ENCODE results near the gene GJD2. TPM values are rescaled to one million over a fixed set of nuclear protein-coding genes. Genes with fewer than 3 reads are reported as not detected.

Gene GJD2
- total and polyA plus RNA-seq, 4 donors = 1.8 to 16.6 (median 8.1) TPM

DNA sequence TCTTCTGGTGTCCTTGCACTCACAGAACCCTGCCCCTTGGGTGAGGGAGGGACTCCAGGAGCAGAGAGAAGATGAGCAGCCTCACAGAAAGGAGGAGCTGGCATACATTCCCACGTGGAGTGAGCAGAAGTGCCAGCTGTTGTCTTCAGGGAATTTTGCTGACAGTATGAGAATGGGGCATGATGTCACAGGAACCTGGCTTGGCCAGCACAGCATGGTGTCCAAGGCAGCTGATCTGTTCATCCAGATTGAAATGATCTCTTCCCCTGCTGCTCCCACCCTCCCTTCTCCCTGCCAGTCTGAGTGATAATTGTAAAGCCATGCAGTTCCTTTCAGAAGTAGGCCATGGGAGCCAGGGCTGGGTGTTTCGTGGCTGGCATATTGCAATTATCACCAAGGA is 53.3 kb downstream of the GJD2 start:
- H3K4me1 ChIP-seq (ENCODE audit: control insufficient read depth, insufficient read depth, low read length) = no peaks in the 10 kb centered on the region
- 21% methylated on average over 2 of the region's 2 CpGs for WGBS (ENCODE audit: insufficient coverage)
- no peak overlapping the region for H3K27ac ChIP-seq (ENCODE audit: low read depth, low read length)
- no peaks in the 10 kb centered on the region for H3K27me3 ChIP-seq (ENCODE audit: control insufficient read depth, insufficient read depth, low read length)
- no peaks in the 10 kb centered on the region for H3K9me3 ChIP-seq (ENCODE audit: control insufficient read depth, insufficient read depth, low read length)
- no peaks in the 10 kb centered on the region for H3K36me3 ChIP-seq (ENCODE audit: control insufficient read depth, insufficient read depth, low read length)
- H3K4me3 ChIP-seq (ENCODE audit: low read depth, low read length) = no peak overlapping the region
- no peak for DNase-seq (ENCODE audit: low read depth in 4 of 6, low spot score in 6 of 6)

Other genes with a start within 250 kb of the GJD2 start
- 10 to 100 TPM; 44.8 to 46.3 TPM for gene GOLGA8B, start 171.3 kb downstream of the GJD2 start, total RNA-seq
- 100 to 1,000 TPM in 1 of 2 donors, 10 to 100 TPM in 1; 94.9 to 108 TPM for gene GOLGA8B, start 171.3 kb downstream of the GJD2 start, polyA plus RNA-seq (ENCODE audit: insufficient read length in 2 of 2)
- gene ACTC1, start 40.6 kb upstream of the GJD2 start, total RNA-seq = 1 to 10 TPM; 2.0 TPM
- 10 to 100 TPM in 1 of 2 donors, 1 to 10 TPM in 1; 6.3 to 39.0 TPM for gene ACTC1, start 40.6 kb upstream of the GJD2 start, polyA plus RNA-seq (ENCODE audit: insufficient read length in 2 of 2)
- 10 to 100 TPM; 38.8 to 45.1 TPM for gene AQR, start 214.7 kb upstream of the GJD2 start, total RNA-seq
- 10 to 100 TPM; 24.2 to 27.9 TPM for gene AQR, start 214.7 kb upstream of the GJD2 start, polyA plus RNA-seq (ENCODE audit: insufficient read length in 2 of 2)
- gene ZNF770, start 233.3 kb upstream of the GJD2 start, total RNA-seq = 10 to 100 TPM; 32.7 to 78.8 TPM
- 10 to 100 TPM; 32.5 to 48.9 TPM for gene ZNF770, start 233.3 kb upstream of the GJD2 start, polyA plus RNA-seq (ENCODE audit: insufficient read length in 2 of 2)